UCSD-AML1 (cell line): ENCODE data around the gene NASP.
A peak's percentile ranks its signal among the peaks of the same experiment; 100 is the strongest.
"Not testable (repeated sequence)": the region's sequence is repeated elsewhere in the genome, so short reads cannot be mapped to it uniquely, and the experiment has no call there.

ENCODE experiments used
- DNase-seq: peaks from one replicate; lab custom pipeline; 2025; ENCODE audit not compliant: unreplicated experiment; lab: John Stamatoyannopoulos, UW

Gene NASP

DNA sequence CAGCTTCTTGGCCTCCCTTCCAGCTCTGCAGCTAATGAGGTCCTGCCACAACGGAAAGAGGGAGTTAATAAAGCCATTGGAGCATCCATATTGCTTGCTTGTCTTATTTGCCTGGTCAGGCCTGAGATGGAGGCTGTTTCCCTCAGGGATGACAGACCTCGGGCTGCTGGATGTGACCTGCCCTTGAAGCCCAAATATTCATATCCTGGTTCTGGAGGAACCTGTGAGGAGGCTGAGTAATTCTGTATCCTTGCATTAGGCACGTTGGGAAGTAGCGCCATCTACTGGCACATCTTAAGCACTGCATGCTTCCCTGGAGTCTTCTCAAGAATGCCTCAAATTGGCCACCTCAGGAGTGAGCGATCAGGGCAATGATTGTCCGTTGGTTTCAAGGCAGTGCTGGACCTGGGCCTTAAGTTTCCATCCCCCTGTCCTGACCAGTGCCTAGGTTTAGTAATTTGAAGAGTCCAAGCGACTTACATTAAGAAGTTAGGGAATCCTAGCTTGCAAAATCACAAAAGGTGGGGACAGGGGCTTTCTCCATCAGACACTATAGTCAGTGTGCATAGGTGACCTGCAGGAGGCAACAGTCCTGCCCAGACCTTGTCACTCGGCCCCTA is 13.8 kb upstream of the NASP start:
- peak; percentile 55 for DNase-seq

DNA sequence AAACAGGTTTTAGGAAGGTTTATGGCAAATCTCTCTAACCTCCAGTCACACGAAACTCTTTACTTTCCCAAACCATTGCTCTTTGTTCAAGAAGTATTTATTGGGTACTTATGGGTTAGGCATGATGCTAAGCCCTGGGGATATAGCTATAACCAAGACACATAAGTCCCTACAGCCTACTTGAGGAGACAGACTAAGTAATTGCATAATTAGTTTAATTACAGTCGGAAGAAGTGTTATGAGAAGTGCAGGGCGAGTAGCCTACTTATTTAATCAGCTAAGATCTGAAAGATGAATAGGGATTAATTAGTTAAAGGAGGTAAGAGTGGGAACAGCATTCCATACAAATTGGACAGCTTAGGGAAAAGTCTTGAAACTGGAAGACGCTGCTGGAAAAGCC is 13.2 kb upstream of the NASP start:
- DNase-seq, result no peak

DNA sequence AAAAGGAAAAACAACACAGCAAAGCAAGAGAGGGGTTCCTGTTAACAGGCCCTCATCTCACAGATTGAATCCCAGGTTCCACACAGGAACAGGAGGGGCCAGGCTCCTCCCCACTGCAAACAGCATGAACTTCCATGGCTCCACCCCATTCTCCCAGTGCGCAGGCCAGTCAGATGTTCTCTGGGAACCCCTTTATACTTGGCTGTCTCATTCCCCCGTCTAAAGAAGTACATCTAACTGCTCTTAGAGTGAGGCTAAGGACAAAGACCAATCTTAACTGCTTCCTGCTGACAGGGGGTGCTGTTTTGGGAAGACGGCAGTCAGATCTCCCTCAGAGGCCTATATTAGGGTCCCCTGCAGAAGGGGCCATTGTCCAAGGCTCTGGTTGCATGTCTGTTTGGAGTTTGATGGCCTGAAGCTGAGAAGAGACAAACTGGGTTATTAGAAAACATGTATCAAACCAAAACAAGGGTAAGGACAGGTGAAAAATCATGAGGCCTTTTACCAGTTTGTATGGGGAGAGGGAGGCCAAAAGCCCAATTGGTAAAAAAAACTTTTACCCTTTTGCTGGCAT is 10.5 kb upstream of the NASP start:
- DNase-seq, result no peak

DNA sequence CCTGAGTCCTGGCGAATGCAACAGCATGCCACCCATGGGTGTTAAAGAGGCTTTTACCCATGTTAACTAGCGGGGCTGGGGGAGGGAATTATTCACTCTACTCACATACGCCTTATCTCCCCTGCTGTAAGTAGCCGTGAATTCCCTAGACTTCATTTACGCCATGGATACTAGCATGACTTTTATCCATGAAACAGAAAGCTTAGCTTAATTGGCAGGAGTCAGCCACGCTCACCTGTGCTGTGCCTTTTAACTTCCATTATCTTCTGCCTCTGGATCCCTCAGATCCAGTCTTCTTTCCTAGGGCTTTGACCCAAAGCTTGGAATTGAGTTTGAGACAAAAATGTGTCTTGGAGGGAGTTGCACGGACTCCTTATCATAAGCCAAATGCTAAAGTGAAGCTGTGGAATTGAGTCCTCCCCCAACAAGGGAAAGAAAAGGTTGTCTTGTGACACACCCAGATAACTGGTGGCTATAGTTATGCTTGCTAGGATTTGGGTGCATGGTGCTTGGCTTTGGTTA is 9.7 kb upstream of the NASP start:
- DNase-seq, result no peak

DNA sequence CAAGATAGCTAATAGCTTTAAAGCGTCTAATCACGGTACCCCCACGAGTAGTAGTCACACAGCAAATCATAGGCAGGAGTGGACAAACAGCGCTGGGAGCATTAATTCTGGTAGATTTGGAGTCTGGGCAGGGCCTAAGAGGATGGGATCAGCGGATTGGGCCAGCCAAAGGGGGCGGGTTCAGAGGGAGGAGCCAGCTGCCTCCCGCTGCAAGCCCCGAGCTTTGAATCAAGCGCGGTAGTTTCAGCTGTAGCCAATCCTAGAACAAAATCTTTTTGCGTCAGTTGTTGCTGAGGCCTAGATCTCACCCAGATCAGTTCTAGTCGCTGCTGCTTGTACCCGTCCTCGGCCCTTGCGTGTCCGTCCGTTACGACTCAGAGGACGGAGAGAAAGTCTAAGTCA is 576 bp upstream of the NASP start:
- DNase-seq, result peak; percentile 91

DNA sequence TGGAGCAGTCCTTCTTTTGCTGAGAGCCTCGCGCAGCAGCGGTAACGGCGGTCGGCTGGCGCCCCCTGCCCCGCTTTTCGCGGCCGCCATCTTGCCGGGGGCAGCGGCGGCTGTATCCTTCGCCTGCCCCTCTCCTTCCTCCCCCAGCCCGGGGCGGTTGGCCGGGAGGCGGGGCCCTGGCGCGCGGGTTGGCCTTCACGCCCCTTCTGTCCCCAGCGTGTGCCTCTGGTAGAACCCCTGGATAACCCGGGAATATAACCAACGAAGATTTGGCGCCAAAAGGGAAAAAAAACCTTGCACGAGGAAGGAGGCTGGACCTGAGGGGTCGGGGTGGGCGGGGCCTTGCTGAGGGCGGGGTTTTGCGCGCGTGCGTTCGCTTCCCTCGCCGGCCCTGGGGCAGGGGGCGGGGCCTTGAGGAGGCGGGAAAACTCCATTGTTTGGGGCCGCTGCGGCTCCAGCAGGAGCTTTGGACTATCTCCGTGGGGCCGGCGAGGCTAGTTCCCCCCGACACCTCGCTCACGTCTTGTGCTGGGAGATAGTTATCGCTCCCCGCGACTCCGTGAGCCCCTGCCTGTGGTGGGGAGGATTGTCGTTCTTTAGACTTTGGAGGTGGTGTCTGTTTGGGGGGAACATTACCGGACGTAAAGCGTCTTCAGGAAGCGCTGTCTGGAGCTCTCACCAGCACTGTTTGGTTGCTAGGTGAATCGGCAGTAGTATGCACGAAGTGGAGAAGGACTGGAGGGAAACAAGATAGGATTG is 689 bp downstream of the NASP start:
- peak; percentile 91 for DNase-seq

DNA sequence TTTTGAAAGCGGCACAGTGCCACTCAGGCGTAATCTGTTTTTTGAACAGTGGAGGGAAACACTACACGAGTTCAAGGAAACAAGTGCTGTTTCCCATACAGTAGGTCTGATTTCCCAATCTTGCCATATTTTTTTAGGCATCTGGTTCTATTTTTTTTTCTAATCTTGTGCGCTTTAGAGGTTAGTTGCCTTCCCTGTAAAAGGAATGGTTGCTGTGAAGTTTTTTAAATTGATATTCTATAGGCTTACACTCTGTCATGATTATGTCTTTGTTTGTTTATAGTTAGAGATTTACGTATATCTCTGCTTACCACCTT is 1.2 kb downstream of the NASP start:
- no peak for DNase-seq

DNA sequence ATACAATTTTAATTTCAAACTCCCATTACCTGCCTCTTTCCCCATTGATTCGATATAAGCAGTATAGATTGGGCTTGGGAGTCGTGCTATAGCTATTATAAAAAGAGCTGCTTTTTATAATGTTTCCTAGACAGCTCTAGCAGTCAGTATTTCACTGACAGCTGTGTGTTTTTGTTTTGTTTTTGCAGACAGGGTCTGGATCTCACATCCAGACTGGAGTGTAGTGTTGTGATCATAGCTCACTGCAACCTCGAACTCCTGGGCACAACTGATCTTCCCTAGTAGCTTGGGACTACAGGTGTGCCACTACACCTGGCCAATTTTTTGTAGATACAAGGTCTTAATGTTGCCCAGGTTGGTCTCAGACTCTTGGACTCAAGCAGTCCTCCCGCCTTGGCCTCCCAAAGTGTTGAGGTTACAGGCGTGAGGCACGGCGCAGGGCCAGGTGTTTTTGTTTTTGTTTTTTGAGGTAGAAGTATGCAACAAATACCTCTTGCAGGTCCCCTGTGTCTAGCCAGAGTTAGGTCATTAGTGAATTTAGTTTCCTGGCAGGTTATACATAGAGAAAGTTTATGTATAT is 1.7 kb downstream of the NASP start:
- DNase-seq, result no peak

DNA sequence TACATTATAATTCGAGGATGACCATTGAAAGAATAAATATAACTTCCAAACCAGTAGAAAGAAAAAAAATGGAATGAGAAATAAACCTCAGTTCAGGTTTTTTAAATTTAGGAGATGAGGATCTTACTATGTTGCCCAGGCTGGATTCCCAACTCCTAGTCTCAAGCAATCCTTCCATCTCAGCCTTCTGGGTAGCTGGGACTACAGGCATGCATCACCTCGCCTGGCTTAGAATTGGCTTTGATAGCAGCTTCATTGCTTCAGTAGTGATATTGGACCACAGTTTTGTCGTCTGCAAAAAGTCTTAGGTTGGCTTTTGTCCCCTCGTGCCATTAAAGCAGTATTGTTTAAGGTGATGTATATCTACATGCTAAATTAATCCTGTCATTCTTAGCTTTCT is 2.9 kb downstream of the NASP start:
- DNase-seq, result no peak

DNA sequence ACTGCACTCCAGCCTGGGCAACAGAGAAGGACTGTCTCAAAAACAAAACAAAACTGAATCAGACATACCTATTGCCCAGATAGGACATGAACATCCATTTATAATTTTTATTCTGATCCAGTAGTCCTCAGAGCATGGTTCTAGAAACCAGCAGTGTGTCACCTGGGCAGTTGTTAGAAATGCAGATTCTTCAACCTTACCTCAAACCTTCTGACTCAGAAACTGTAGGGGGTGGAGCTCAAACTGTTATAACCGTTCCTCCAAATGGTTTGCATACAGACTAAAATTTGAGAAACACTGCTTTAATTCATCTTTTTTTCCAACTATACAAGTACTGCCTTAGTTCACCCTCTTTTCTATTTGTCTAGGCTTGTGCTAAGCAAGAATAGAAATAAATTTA is 6.0 kb downstream of the NASP start:
- DNase-seq, result no peak

DNA sequence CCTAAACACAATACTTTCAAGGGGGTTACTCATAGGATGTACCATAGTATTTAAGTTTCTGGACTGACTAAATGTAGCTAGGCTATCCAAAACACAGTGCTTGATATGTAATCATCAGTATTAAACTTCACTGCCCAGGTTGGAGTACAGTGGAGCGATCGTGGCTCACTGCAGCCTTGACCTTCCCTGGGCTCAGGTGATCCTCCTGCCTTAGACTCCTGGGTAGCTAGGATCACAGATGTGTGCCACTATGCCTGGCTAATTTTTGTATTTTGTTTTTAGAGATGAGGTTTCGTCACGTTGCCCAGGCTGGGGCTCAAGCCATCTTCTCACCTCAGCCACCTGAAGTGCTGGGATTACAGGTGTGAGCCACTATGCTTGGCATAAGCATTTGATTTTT is 10.6 kb downstream of the NASP start:
- DNase-seq, result no peak

DNA sequence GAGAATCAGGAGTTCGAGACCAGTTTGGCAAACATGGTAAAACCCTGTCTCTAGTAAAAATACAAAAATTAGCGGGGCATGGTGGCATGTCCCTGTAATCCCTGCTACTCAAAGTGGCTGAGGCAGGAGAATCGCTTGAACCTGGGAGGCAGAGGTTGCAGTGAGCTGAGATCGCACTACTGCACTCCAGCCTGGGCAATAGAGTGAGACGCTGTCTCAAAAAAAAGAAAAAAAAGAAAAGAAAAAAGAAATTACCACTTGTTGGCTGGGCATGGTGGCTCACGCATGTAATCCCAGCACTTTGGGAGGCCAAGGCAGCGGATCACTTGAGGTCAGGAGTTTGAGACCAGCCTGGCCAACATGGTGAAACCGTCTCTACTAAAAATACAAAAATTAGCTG is 12.9 kb downstream of the NASP start:
- DNase-seq, result not testable (repeated sequence)

DNA sequence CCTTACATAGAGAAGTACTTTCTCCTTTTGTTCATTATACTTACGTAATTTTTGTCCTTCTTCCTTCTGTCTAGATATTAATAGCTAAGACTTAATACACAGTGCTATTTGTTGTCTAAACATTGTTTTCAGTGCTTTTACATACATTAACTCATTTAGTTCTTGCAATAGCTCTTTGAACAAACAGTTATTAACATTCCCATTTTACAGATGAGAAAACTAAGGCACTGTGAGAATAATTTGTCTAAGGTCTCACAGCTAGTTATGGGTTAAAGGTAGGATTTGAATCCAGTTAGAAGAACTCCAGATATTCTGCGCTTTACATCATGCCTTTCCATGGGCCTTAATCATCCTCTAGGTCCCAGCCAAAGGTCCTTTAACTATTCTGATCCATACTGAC is 20.4 kb downstream of the NASP start:
- no peak for DNase-seq

DNA sequence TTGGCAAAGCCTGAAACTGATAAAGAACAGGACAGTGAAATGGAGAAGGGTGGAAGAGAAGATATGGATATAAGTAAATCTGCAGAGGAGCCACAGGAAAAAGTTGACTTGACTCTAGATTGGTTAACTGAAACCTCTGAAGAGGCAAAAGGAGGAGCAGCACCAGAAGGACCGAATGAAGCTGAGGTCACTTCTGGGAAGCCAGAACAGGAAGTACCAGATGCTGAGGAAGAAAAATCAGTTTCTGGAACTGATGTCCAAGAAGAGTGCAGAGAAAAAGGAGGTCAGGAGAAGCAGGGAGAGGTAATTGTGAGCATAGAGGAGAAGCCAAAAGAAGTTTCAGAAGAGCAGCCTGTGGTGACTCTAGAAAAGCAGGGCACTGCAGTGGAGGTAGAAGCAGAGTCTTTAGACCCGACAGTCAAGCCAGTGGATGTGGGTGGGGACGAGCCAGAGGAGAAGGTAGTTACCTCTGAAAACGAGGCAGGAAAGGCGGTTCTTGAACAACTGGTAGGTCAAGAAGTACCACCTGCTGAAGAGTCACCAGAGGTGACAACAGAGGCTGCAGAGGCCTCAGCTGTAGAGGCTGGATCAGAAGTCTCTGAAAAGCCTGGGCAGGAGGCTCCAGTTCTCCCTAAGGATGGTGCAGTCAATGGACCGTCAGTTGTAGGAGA is 23.7 kb downstream of the NASP start:
- no peak for DNase-seq

DNA sequence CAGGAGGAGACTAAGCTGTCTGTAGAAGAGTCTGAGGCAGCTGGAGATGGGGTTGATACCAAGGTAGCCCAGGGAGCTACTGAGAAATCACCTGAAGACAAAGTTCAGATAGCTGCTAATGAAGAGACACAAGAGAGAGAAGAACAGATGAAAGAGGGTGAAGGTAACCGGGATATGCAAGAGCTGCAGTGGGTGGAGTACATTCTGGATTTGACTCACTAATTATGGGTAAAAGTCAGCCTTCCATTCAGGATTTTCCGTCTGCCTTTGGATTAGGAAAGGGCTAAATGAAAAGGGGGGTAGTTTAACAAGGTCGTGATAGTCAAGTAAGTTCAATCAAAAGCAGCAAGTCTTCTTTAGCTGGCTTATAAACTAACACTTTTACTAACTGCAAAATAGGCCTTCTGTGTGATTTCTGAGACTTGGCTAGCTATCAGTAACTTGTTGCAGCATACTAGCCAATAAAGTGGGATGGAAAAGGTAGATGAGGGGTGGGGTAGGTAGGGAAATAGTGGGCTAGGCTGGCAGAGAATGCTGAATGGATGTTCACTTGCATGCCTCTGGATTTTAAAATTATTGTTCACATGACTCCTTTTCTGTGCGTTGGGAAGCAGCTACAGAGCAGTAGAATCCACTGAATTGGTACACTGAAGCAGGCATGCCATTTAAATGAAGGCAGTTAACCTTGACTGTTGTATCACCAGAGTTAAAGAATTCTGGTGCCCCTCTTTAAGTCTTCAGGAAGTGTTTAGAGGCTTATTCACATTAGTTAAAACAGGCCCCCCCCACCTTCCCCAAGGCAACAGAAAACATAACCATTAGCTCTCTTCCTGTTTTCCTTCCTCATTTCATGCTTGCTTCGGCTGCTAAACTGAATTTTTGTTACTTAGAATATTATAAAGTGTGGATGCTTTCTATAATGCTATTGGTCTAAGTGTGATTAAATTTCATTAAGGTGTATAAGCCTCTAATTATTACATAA is 24.6 kb downstream of the NASP start:
- DNase-seq, result no peak

DNA sequence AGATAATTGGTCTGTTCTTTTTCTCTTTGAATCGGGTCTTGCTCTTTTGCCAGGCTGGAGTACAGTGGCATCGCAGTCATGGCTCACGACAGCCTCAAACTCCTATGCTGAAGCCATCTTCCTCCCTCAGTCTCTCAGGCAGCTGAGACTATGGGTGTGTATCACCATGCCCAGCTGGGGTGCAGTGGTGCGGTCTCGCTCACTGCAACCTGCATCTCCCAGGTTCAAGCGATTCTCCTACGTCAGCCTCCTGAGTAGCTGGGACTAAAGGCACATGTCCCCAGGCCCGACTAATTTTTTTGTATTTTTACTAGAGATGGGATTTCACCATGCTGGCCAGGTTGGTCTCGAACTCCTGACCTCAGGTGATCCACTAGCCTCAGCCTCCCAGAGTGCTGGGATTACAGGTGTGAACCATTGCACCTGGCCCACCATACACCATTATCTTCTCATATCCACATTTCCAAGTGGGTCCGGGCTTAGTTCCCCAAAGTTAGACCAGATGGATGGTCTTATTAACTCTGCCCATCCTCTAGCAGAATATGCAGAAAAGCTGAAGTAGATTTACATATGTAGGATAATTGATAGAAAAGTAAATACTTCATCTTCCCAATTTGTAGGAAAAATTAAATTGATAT is 26.9 kb downstream of the NASP start:
- no peak for DNase-seq

DNA sequence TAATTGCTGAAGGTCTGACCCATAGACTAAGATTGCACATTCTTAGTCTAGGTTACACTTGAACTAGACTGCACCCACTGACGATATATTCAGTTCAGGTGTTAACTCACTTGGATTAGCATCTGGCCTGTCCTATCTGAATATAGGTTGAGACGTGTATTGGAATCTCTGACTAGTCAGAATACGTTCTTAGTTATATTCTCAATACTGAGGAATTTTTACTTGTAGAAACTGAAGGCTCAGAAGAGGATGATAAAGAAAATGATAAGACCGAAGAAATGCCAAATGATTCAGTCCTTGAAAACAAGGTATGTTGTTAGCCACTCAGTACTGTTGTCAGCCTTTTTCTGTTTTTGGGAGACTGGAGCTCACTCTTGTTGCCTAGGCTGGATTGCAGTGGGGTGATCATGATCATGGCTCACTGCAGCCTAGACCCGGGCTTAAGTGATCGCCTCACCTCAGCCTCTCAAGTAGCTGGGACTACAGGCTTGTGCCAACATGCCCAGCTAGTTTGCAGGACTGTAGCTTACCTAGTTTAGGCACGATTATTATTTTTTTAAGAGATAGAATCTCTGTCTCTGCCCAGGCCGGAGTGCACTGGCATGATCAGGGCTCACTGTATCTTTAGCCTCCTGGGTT is 29.2 kb downstream of the NASP start:
- DNase-seq, result no peak

DNA sequence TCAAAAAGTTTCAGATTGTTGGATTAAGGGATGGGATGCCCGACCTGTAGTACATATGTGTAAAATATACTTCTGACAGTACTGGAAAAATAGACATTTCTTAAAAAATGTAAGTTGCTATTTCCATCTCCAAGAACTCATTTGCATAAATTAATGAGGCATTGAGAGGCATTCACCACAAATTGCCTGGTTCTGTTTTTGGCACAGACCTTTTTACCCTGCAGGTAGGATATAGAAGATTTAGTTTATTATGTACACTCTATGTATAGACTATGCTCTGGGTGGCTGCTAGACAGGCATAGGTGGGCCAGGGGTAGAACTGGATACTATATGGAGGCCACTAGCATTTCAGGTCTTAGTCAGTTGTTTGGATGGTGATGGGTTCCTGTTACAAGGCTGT is 32.0 kb downstream of the NASP start:
- no peak for DNase-seq

DNA sequence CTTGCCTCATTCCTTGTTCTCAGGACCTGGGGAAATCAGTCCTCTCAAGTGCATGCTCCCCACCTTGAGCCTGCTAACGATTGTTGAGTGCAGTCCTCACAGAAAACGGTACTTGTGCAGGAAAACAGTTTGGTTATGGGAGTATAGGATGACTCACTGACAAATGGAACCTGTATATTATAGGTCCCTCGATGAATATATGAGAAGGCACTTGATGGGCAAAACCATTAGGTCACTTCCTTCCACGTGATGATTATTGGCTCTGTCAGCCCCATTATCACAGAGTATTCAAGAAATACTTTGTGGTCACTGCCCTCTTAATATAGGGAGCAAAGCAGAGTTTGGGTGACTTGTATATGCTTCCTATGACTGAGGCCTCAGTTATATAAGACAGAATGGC is 33.8 kb downstream of the NASP start:
- DNase-seq, result no peak
